ENCODE measurements around the gene HOXB6.
A peak's percentile ranks its signal among the peaks of the same experiment; 100 is the strongest.

The HOXB6 gene

GRCh38 chr17:48601207-48601538, 3.6 kb downstream of the HOXB6 start:
- no peak overlapping the region; the same call in 1 of the 2 replicates for H3K4me3 ChIP-seq
- no peak overlapping the region for H3K9ac ChIP-seq (ENCODE audit: insufficient read length)
- no peak for DNase-seq (ENCODE audit: low read depth, low spot score)
- H3K27ac ChIP-seq = no peak overlapping the region
- H3K9me3 ChIP-seq (ENCODE audit: low read depth, low read length) = no peaks in the 10 kb centered on the region
- TF ChIP-seq FOXP2 (optimal IDR thresholded peaks at IDR 0.05; ENCODE audit: control extremely low read depth, extremely low read length, insufficient read depth) (no peak), EZH2 (IDR thresholded peaks at IDR 0.05) (no peak), POLR2AphosphoS5 (IDR thresholded peaks at IDR 0.05; ENCODE audit: borderline replicate concordance, low read depth, low read length) (no peak)
- peaks cover 8% of the 10 kb centered on the region; the same call in 1 of the 2 replicates for H3K36me3 ChIP-seq (ENCODE audit: insufficient read depth, low read length)

GRCh38 chr17:48600244-48601098, 4.3 kb downstream of the HOXB6 start:
- no peak overlapping the region for H3K9ac ChIP-seq (ENCODE audit: insufficient read length)
- no peak for DNase-seq (ENCODE audit: low read depth, low spot score)
- peaks cover 9% of the 10 kb centered on the region; the same call in 1 of the 2 replicates for H3K36me3 ChIP-seq (ENCODE audit: insufficient read depth, low read length)
- H3K27ac ChIP-seq = no peak overlapping the region
- TF ChIP-seq FOXP2 (optimal IDR thresholded peaks at IDR 0.05; ENCODE audit: control extremely low read depth, extremely low read length, insufficient read depth) (no peak), POLR2AphosphoS5 (IDR thresholded peaks at IDR 0.05; ENCODE audit: borderline replicate concordance, low read depth, low read length) (no peak), EZH2 (IDR thresholded peaks at IDR 0.05) (no peak)
- H3K9me3 ChIP-seq (ENCODE audit: low read depth, low read length) = no peaks in the 10 kb centered on the region
- no peak overlapping the region for H3K4me3 ChIP-seq

GRCh38 chr17:48599354-48599753, 5.4 kb downstream of the HOXB6 start:
- Histone ChIP-seq H3K36me3 (ENCODE audit: insufficient read depth, low read length) (peaks cover 14% of the 10 kb centered on the region), H3K9me3 (ENCODE audit: low read depth, low read length) (no peaks in the 10 kb centered on the region), H3K9ac (ENCODE audit: insufficient read length) (no peak overlapping the region), H3K27ac (no peak overlapping the region), H3K4me3 (no peak overlapping the region)
- no peak for DNase-seq (ENCODE audit: low read depth, low spot score)
- TF ChIP-seq POLR2AphosphoS5 (IDR thresholded peaks at IDR 0.05; ENCODE audit: borderline replicate concordance, low read depth, low read length) (no peak), EZH2 (IDR thresholded peaks at IDR 0.05) (no peak), FOXP2 (optimal IDR thresholded peaks at IDR 0.05; ENCODE audit: control extremely low read depth, extremely low read length, insufficient read depth) (no peak)

GRCh38 chr17:48598736-48599135, 6.0 kb downstream of the HOXB6 start:
- no peak for DNase-seq (ENCODE audit: low read depth, low spot score)
- Histone ChIP-seq H3K27ac (no peak overlapping the region), H3K9ac (ENCODE audit: insufficient read length) (peak overlapping the region; percentile 25), H3K9me3 (ENCODE audit: low read depth, low read length) (no peaks in the 10 kb centered on the region), H3K36me3 (ENCODE audit: insufficient read depth, low read length) (peaks cover 14% of the 10 kb centered on the region), H3K4me3 (no peak overlapping the region)
- TF ChIP-seq POLR2AphosphoS5 (IDR thresholded peaks at IDR 0.05; ENCODE audit: borderline replicate concordance, low read depth, low read length) (no peak), EZH2 (IDR thresholded peaks at IDR 0.05) (no peak), FOXP2 (optimal IDR thresholded peaks at IDR 0.05; ENCODE audit: control extremely low read depth, extremely low read length, insufficient read depth) (no peak)

- Histone ChIP-seq H3K27ac (no peak overlapping the region), H3K36me3 (ENCODE audit: insufficient read depth, low read length) (peaks cover 15% of the 10 kb centered on the region), H3K9me3 (ENCODE audit: low read depth, low read length) (no peaks in the 10 kb centered on the region), H3K9ac (ENCODE audit: insufficient read length) (peak overlapping the region; percentile 25), H3K4me3 (no peak overlapping the region)
- TF ChIP-seq POLR2AphosphoS5 (IDR thresholded peaks at IDR 0.05; ENCODE audit: borderline replicate concordance, low read depth, low read length) = no peak
- TF ChIP-seq EZH2 (IDR thresholded peaks at IDR 0.05) = no peak
- TF ChIP-seq FOXP2 (optimal IDR thresholded peaks at IDR 0.05; ENCODE audit: control extremely low read depth, extremely low read length, insufficient read depth) = no peak
- no peak for DNase-seq (ENCODE audit: low read depth, low spot score)
Observed at GRCh38 chr17:48597778-48598631, 6.8 kb downstream of the HOXB6 start.

- Histone ChIP-seq H3K4me3 (no peak overlapping the region), H3K27ac (no peak overlapping the region), H3K36me3 (ENCODE audit: insufficient read depth, low read length) (peaks cover 16% of the 10 kb centered on the region), H3K9me3 (ENCODE audit: low read depth, low read length) (no peaks in the 10 kb centered on the region), H3K9ac (ENCODE audit: insufficient read length) (no peak overlapping the region)
- DNase-seq (ENCODE audit: low read depth, low spot score) = no peak
- TF ChIP-seq POLR2AphosphoS5 (IDR thresholded peaks at IDR 0.05; ENCODE audit: borderline replicate concordance, low read depth, low read length) (no peak), EZH2 (IDR thresholded peaks at IDR 0.05) (no peak), FOXP2 (optimal IDR thresholded peaks at IDR 0.05; ENCODE audit: control extremely low read depth, extremely low read length, insufficient read depth) (no peak)
Observed at GRCh38 chr17:48597528-48597777, 7.3 kb downstream of the HOXB6 start.

GRCh38 chr17:48596735-48597527, 7.9 kb downstream of the HOXB6 start:
- H3K9me3 ChIP-seq (ENCODE audit: low read depth, low read length) = no peaks in the 10 kb centered on the region
- TF ChIP-seq FOXP2 (optimal IDR thresholded peaks at IDR 0.05; ENCODE audit: control extremely low read depth, extremely low read length, insufficient read depth) (no peak), POLR2AphosphoS5 (IDR thresholded peaks at IDR 0.05; ENCODE audit: borderline replicate concordance, low read depth, low read length) (no peak), EZH2 (IDR thresholded peaks at IDR 0.05) (no peak)
- no peak overlapping the region for H3K9ac ChIP-seq (ENCODE audit: insufficient read length)
- no peak overlapping the region for H3K27ac ChIP-seq
- peaks cover 19% of the 10 kb centered on the region for H3K36me3 ChIP-seq (ENCODE audit: insufficient read depth, low read length)
- H3K4me3 ChIP-seq = no peak overlapping the region
- no peak for DNase-seq (ENCODE audit: low read depth, low spot score)

Measured in SK-N-MC (cell line).